A375 (cell line): ENCODE measurements around the gene GAK. TPM values are rescaled to one million over a fixed set of nuclear protein-coding genes. Genes with fewer than 3 reads are reported as not detected.

Experiments
- total RNA-seq: library from RNA; depleted of rRNA; stranded (reverse); fragments of >200 nt; shearing (Covaris generic); gene quantifications from 2 replicates; pipeline ENCODE4 v1.2.3, GENCODE V29; 2014; rRNA removed

GAK gene
- total RNA-seq: 145 and 183 TPM in 2 replicates

GRCh38 chr4:931960-932712 lies at the start of gene GAK, which contains the start of gene TMEM175:
TSS of gene GAK (minus strand) at chr4:932316. CDS start at chr4:932187, 129 bp downstream.
TSS of gene TMEM175 (plus strand) at chr4:932460. CDS start at chr4:947740, 15,280 bp downstream.

GRCh38 chr4:973431-974397 lies 41.6 kb upstream of the GAK start, which contains the start of gene DGKQ:
TSS of gene DGKQ (minus strand) at chr4:973569. CDS start at chr4:973482, 87 bp downstream.

GRCh38 chr4:825971-826330 lies 106.2 kb downstream of the GAK start, which contains the start of gene CPLX1:
TSS of gene CPLX1 (minus strand) at chr4:826129. CDS start at chr4:824522, 1,607 bp downstream.

Other genes starting within 250 kb of the GAK start
- 0.45 and 0.60 TPM in 2 replicates for gene SLC49A3, start 243.2 kb downstream of the GAK start, total RNA-seq
- 48.8 and 49.0 TPM in 2 replicates for gene PCGF3, start 226.5 kb downstream of the GAK start, total RNA-seq
- 0.05 TPM in 1 of 2 replicates, not detected in the other for gene CPLX1, start 106.2 kb downstream of the GAK start, total RNA-seq
- 28.7 and 31.1 TPM in 2 replicates for gene TMEM175, start 144 bp upstream of the GAK start, total RNA-seq
- gene DGKQ, start 41.3 kb upstream of the GAK start, total RNA-seq: 11.6 and 12.3 TPM in 2 replicates
- gene IDUA, start 54.7 kb upstream of the GAK start, total RNA-seq: 27.8 and 36.4 TPM in 2 replicates
- gene SLC26A1, start 61.1 kb upstream of the GAK start, total RNA-seq: 0.05 TPM in 1 of 2 replicates, not detected in the other
- 102 and 128 TPM in 2 replicates for gene FGFRL1, start 79.3 kb upstream of the GAK start, total RNA-seq
- gene RNF212, start 181.2 kb upstream of the GAK start, total RNA-seq: not detected in 2 replicates
- gene SPON2, start 240.3 kb upstream of the GAK start, total RNA-seq: 10.3 and 13.4 TPM in 2 replicates